NCI-H1417 treated with DMSO at 0.1 percent for 48 hours (cell line): ENCODE results near the gene TEX28.
"Not testable (repeated sequence)": the region's sequence is repeated elsewhere in the genome, so short reads cannot be mapped to it uniquely, and the experiment has no call there.

Experiments
- DNase-seq: peaks from one replicate; lab custom pipeline; 2025; lab: John Stamatoyannopoulos, UW

The TEX28 gene

DNA sequence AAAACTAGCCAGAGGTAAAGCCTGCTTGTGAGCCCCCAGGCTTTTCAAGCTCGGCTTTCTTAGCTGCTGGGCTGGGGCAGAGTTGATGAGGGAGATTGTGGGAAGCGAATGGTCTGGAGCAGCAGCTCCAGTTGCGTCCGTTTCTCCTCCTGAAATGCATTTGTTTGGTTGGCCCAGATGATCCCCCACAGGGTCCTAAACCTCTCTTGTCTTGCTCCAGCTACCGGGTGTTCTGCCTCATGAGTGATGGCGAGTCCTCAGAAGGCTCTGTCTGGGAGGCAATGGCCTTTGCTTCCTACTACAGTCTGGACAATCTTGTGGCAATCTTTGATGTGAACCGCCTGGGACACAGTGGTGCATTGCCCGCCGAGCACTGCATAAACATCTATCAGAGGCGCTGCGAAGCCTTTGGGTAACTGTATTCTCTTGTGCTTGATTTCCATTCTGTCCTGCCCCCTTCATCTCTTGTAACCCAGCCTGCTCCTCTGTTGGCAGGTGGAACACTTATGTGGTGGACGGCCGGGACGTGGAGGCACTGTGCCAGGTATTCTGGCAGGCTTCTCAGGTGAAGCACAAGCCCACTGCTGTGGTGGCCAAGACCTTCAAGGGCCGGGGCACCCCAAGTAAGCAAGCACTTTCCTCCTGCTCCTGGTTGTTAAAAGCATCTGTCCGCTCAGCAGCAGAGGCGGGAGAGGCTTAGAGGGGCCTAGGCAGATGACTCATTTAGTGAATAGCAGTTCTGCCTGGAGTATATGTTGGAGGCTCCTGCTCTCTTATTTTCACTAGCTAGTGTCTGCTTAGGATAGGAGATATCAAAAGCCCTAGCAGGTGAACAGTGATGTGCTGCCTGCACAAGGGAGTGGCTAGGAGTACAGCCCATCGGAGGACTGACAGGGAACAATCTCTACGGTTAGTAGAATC lies 16.0 kb upstream of the TEX28 start:
- no peak for DNase-seq

DNA sequence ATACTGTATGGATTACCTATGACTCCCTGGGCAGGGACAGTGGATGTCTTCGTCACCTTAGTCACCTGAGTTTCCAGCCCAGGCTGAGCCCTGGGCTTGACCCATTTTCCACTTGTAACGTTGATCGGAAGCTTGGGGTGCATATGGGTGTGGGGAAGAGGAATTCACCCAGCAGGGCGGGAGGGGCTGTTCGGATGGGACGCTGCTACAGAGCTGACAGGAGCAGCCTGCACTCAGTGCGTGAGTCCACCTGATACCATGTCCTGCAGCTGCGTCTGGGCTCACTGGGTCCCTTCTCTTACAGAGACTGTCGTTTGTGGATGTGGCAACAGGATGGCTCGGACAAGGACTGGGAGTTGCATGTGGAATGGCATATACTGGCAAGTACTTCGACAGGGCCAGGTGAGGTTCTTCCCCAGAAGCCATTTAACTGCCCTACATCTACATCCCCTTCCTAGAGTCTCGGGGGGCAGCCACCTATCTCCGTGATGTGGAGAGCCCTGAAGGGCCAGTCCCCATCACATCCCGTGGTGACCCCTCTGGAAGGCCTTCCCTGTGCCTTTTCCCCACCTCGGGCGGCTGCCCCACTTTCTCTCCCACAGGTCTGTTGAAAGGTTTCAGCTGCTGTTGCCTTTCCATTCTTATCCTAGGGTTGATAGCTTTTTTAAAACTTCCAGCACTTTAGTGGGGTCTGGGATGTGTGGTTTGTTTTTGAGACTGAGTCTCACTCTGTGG lies 14.3 kb upstream of the TEX28 start:
- no peak for DNase-seq

DNA sequence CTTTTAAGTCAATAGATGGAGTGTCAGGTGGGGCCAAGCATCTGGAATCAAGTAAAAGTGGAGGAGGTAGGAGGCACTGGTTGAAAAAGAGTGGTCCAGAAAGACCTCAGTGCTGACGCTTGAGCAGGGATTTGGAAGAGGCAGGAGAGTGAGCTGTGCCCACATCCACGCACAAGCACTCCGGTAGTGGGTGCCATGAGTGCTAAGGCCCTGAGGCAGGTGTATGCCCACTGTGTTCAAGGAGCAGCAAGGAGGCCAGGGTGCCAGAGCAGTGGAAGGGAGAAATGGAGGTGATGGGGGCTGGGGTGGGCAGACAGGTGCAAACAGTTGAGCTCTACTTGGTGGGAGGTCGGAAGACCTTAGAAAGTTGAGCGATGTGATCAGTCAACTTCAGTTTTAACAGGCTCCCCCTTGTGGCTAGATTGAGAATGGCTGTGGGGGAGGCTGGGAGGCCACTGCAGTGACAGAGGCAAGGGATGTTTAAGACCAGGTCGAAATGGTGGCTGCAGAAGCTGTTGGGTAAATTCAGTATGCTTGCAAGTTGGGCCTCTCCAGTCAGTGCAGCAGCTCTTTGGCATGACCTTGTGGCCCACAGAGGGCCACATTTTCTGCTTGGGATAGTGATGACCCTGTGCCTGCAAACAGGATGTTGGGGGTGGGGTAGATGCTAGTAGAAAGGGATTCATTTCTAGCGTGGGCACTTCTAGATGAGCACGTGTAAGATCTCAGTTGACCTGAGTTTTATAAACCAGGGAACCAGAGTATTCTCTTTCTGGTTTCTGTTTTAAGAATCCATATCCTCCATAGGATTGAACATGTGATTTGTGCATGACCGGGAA lies 13.4 kb upstream of the TEX28 start:
- no peak for DNase-seq

DNA sequence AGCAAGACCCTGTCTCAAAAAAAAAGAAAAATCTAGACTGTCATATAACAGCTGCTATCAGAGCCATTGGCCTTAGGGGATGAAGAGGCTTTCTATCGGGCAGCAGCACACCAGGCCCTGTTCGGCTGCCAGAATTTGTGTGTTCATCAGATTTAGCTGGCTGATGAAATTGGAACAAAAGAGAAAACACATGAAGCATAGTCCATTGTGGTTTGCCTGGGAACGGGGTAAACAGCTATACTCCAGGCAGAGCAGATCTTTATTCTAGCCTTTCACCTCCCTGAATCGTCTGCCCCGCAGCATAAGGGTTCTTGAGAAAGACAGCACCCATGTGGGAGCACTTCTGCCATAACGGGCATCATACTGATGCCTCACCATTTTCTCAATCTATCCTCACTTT lies 12.3 kb upstream of the TEX28 start:
- no peak for DNase-seq

DNA sequence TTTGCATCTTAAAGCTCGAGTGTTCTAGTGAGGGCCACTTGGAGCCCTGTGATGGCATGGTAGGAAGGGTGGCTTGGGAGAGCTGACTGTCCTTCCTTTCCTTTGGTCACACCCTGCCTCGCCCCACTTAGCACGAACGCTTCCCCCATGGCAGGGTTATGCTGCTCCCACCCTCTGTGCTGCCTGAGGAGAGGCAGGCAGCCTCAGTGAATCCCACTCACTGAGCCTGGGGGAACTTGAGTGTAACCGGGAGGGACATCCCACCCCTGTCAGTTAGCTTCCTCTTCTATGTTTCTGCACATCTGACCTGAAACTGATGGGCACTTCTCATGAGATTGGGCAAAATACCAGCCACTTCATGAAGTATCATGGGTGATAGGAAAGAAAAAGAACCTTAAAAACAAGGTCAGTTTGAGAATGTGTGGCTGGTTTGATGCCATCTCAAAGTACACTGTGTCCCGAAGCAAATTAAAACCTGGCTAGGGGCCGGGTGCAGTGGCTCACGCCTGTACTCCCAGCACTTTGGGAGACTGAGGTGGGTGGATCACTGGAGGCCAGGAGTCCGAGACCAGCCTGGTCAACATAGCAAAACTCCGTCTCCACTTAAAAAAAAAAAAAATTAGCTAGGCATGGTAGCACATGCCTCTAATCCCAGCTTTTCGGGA lies 10.7 kb upstream of the TEX28 start:
- no peak for DNase-seq

DNA sequence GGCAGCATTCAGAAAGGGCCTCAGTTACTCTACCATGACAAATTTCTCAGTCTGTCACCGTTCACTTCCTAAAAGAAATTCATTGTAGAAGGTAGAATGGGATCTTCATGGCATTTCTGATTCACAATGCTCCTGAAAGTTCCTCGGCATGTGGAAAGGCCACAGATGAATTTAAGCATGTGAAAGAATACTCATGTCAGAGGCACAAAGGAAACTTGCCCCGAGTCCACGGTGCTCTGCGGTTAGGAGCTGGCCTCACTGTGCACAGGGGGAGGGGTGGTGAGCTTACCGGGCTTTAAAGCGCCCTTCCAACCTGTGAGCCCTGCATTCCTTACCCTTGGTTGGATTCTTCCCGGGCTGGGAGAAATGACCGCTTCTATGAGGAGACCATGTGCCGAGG lies 9.9 kb upstream of the TEX28 start:
- DNase-seq: no peak

DNA sequence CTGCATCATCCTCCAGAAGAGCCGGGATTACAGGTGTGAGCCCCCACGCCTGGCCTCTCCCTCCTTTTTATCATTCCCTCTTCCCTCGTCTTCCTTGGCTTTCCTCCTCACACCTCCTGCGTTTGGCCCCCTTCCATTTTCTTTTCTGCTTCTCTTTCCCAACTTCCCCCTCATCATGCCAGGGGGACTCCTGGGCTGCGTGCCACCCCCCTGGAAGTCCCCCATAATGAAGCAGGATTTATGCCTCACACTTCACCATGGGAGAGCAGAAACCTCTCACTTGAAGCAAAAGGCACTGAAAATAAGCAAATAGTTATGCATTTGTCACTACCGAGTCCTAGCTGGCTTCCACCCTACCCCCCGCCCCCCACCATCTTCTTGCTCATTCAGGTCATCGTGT lies 8.6 kb upstream of the TEX28 start:
- no peak for DNase-seq

DNA sequence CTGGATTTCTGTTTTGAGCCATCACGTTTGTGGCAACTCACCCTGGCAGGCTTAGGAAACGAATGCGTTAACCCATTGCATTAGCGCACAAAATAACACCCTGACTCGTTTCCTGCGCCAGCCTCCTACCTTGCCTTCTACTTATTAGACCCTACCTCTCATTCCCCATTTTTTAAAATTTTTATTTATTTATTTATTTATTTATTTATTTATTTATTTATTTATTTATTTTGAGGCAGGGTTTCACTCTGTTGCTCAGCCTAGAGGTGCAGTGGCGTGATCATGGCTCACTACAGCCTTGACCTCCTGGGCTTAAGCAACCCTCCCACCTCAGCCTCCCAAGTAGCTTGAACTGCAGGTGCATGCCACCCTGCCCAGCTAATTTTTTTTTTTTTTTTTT lies 8.1 kb upstream of the TEX28 start:
- not testable (repeated sequence) for DNase-seq

DNA sequence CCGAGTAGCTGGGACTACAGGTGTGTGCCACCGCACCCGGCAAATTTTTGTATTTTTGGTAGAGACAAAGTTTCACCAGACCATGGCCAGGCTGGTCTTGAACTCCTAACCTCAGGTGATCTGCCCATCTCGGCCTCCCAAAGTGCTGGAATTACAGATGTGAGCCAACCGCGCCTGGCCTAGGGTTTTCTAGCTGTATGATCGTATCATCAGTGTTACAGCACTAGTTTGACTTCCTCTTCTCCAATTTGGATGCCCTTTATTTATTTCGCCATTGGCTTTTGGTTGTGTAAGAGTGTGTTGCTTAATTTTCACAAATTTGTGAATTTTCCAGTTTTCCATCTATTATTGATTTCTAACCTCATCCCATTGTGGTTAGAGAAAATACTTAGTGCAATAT lies 5.9 kb upstream of the TEX28 start:
- no peak for DNase-seq

DNA sequence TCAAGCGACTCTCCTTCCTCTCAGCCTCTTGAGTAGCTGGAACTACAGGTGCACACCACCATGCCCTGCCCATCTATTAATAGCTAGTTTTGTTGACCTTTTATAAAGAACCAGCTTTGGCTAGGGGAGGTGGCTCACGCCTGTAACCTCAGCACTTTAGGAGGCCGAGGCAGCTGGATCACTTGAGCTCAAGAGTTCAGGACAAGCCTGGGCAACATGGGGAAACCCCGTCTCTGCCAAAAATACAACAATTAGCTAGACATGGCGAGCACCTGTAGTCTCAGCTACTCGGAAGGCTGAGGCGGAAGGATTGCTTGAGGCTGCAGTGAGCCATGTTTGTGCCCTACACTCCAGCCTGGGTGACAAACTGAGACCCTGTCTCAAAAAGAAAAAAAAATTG lies 3.4 kb upstream of the TEX28 start:
- no peak for DNase-seq

DNA sequence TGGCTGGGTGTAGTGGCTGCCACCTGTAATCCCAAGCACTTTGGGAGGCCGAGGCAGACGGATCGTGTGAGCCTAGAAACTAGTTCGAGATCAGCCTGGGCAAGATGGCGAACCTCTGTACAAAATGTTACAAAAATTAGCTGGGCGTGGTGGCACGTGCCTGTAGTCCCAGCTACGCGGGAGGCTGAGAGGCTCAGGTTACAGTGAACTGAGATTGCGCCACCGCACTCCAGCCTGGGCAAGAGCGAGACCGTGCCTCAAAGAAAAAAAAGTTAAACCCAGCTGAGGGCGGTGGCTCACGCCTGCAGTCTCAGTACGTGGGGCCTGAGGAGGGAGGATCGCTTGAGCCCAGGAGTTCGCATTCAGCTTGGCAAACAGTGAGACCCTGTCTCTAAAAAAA lies 1.8 kb upstream of the TEX28 start:
- DNase-seq: no peak

DNA sequence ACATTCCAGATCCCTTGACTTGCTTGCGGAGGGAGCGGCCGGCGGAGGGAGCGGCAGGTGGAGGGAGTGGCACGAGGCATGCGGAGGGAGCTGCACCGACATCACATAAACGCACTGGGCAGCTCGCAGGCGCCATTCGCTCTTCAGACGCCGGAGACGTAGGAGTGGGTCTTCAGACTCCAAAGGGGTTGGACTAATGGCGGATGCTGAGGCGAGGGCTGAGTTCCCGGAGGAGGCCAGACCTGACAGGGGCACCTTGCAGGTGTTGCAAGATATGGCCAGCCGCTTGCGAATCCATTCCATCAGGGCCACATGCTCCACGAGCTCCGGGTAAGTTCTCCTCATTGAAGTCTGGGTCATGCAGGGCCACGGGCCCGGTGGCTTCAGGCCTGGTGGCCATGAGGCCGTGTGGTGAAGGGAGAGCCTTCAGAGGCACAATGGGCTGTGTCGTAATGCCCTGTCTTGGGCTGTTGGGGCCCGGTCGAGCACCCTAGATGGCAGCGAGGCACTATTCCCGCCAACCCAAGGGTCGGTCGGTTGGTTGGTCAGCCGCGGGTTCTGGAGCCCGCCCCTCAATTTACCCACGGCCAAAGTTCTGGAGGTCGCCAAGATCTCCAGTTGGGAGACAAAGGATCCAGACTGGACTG lies 863 bp upstream of the TEX28 start, which contains the start of gene TKTL1:
Gene TKTL1 (plus strand): TSS at position 132 of the 647 bp plus-strand sequence. CDS start 65 bp downstream, at position 197.
- DNase-seq: no peak

DNA sequence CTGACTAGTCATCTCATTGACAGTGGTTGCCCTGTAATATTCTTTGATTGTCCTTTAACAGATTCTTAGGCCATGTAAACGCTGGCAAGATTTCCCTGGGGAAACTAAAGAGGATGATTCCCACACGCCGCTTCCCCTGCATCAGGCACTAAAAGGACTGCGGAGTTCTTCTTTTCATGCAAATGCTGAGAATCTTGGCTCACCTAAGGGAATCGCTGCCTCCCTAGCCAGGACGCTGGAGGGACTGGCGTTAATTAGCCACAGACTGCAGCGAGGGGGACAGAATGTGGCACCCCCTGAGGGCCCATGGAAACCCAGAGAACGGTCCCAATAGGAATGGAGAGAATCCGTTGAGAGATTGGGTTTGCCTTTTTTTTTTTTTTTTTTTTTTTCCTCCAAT lies 8.5 kb downstream of the TEX28 start:
- DNase-seq: not testable (repeated sequence)

DNA sequence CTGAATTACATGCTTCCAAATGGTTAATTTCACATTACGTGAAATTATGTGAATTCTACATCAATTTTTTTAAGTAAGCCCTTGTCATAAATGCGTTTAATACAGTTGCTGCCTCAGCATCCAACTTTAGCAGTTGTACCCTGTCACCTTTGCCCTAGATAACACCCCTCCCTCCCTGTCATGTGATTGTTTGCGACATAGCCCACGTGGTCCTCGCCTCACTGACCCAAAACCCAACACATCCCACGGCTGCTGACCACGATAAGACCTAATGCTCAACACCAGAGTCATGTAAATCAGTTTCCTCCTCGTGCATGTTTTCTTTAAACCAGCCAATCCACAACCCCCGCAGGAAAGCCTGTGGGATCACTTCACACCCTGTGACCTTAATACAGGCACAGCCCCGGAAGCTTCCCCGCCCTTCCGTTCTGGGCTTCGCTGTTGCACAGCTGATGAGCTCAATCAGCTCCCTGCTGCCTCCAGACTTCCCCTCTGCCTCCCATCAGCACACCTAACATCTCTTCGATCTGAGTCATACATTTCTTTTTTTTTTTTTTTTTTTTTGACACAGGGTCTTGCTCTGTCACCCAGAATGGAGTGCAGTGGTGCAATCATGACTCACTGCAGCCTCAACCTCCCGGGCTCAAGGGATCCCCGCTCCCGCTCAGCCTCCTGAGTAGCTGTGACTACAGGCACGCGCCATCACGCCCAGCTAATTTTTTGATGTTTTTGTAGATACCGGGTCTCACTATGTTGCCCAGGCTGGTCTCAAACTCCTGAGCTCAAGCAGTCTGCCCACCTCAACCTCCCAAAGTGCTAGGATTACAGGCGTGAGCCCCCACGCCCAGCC lies 10.2 kb downstream of the TEX28 start:
- not testable (repeated sequence) for DNase-seq

DNA sequence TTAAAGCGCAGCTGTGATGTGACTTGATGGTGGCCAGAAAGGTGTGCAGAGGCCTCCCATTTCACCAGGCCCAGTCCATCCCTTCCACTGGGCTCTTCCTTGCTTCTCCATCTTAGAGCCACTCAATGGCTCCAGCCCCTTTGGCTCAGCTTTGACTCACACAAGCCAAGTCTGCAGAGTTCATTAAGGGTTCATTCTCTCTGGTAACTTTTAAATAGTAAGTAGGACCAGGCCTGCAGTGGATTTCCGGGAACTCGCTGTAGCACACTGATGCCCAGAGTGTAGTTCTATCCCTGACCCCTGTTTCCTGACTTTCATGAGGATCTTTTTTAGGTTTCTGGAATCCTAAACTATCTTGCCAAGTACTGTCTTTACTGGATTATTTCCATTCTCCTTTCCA lies 25.7 kb downstream of the TEX28 start:
- not testable (repeated sequence) for DNase-seq

DNA sequence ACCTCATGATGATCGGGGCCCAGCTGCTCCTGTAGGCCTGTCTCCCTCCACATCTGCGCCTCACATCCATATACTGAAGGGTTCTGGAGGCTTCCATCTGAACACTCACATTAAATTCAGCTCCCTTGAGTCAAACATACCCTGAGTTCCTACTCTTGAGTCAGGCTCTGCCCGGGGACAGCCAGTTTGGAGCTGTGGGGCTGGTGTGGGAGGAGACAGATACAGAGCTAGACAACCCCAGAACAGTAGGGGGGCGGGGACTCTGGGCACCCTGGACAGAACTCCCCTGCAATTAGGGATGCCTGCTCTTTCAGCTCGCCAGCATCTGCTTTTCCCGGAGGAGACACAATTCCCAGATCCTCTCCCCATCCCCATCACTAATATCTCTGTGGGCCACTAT lies 31.9 kb downstream of the TEX28 start:
- DNase-seq: not testable (repeated sequence)

DNA sequence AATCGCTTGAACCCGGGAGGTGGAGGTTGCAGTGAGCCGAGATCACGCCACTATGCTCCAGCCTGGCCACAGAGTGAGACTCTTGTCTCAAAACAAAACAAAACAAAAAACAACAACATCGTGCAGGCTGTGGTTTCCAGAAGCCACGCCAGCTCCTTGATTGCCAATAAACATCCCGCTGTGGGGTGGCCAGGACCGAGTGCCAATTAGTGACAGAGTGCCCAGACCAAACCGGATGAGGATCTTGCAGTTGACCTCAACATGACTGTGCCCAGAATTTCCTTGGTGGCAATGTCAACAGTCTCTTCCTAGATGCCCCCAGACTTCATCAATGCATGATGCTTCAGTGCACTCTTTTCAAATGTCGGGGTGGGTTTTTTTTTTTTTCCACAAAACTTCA lies 36.2 kb downstream of the TEX28 start:
- DNase-seq: not testable (repeated sequence)

DNA sequence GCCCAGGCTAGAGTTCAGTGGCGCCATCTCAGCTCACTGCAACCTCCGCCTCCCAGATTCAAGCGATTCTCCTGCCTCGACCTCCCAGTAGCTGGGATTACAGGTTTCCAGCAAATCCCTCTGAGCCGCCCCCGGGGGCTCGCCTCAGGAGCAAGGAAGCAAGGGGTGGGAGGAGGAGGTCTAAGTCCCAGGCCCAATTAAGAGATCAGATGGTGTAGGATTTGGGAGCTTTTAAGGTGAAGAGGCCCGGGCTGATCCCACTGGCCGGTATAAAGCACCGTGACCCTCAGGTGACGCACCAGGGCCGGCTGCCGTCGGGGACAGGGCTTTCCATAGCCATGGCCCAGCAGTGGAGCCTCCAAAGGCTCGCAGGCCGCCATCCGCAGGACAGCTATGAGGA lies 37.6 kb downstream of the TEX28 start, which contains the start of gene OPN1MW3:
Gene OPN1MW3 (plus strand): TSS at position 301 of the 400 bp plus-strand sequence. CDS start 38 bp downstream, at position 339.
- DNase-seq: not testable (repeated sequence)

DNA sequence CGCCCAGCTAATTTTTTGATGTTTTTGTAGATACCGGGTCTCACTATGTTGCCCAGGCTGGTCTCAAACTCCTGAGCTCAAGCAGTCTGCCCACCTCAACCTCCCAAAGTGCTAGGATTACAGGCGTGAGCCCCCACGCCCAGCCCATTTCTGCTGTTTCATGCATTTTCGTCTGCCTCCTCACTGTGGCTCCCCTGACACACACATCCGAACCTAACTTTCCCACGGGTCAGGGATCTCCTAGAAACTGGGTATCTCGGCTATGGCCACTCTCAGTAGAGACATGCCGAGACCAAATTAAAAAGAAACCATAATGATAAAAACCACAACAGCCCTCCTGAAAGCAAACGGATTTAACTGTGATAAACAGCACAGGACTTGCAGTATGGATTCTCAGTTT lies 46.8 kb downstream of the TEX28 start:
- not testable (repeated sequence) for DNase-seq
